Astrocyte (in vitro differentiated cells and primary cell): ENCODE data around the gene LHFPL3. TPM values are rescaled to one million over a fixed set of nuclear protein-coding genes. Genes with fewer than 3 reads are reported as not detected.

ENCODE experiments used
- DNase-seq: peaks from one replicate; pipeline ENCODE4 v3.0.0-alpha.2; 2010; ENCODE audit warnings: low read depth
- FAIRE-seq: peaks from 2 replicates; lab custom pipeline; 2011; peaks lifted over from hg19 to GRCh38; lab: Jason Lieb, UNC
- H2AFZ ChIP-seq: 2 replicates; pipeline ENCODE4 v1.6.0; 2012; ENCODE audit warnings: low read depth, low read length, inconsistent platforms
- H3K27ac ChIP-seq: 2 replicates; pipeline ENCODE4 v1.5.1; 2011; ENCODE audit warnings: low read depth, low read length, inconsistent platforms
- H3K27me3 ChIP-seq: 2 replicates; pipeline ENCODE4 v1.6.0; 2011; ENCODE audit warnings: low read length, inconsistent platforms; ENCODE audit not compliant: insufficient read depth
- H3K36me3 ChIP-seq: 2 replicates; pipeline ENCODE4 v1.5.1; 2011; ENCODE audit warnings: low read length, inconsistent platforms; ENCODE audit not compliant: insufficient read depth
- H3K4me1 ChIP-seq: 2 replicates; pipeline ENCODE4 v1.5.1; 2011; ENCODE audit warnings: low read length, inconsistent platforms; ENCODE audit not compliant: insufficient read depth
- H3K4me2 ChIP-seq: 2 replicates; pipeline ENCODE4 v1.6.0; 2012; ENCODE audit warnings: low read length, inconsistent platforms
- H3K4me3 ChIP-seq: 2 replicates; pipeline ENCODE4 v1.5.1; 2011; ENCODE audit warnings: low read depth, mild to moderate bottlenecking, low read length, inconsistent platforms; ENCODE audit not compliant: insufficient read depth
- H3K79me2 ChIP-seq: 2 replicates; pipeline ENCODE4 v1.6.0; 2012; ENCODE audit warnings: mild to moderate bottlenecking, low read length, inconsistent platforms; ENCODE audit not compliant: insufficient read depth
- H3K9ac ChIP-seq: 2 replicates; pipeline ENCODE4 v1.6.0; 2012; ENCODE audit warnings: mild to moderate bottlenecking, low read length, inconsistent platforms
- H3K9me3 ChIP-seq: 2 replicates; pipeline ENCODE4 v1.5.1; 2012; ENCODE audit warnings: low read depth, mild to moderate bottlenecking, low read length, inconsistent platforms; ENCODE audit not compliant: insufficient read depth
- H4K20me1 ChIP-seq: 2 replicates; pipeline ENCODE4 v1.6.0; 2012; ENCODE audit warnings: low read length, inconsistent platforms; ENCODE audit not compliant: insufficient read depth
- H3K27ac Mint-ChIP-seq: one replicate; pipeline ENCODE4 v1.8.0; 2021; ENCODE audit warnings: mild to moderate bottlenecking, mixed read lengths; ENCODE audit not compliant: unreplicated experiment
- H3K27me3 Mint-ChIP-seq: one replicate; pipeline ENCODE4 v1.8.0; 2021; ENCODE audit warnings: low read depth, mixed read lengths; ENCODE audit not compliant: unreplicated experiment
- H3K36me3 Mint-ChIP-seq: one replicate; pipeline ENCODE4 v1.8.0; 2021; ENCODE audit warnings: low read depth, mixed read lengths; ENCODE audit not compliant: unreplicated experiment
- H3K4me1 Mint-ChIP-seq: one replicate; pipeline ENCODE4 v1.8.0; 2021; ENCODE audit warnings: low read depth, mixed read lengths; ENCODE audit not compliant: unreplicated experiment
- H3K4me3 Mint-ChIP-seq: one replicate; pipeline ENCODE4 v1.8.0; 2021; ENCODE audit warnings: mild to moderate bottlenecking, moderate library complexity, mixed read lengths; ENCODE audit not compliant: unreplicated experiment
- H3K9me3 Mint-ChIP-seq: one replicate; pipeline ENCODE4 v1.8.0; 2021; ENCODE audit warnings: mild to moderate bottlenecking, mixed read lengths; ENCODE audit not compliant: unreplicated experiment
- EZH2 ChIP-seq: IDR thresholded peaks from 2 replicates; pipeline ENCODE4 v1.6.1; 2012; ENCODE audit warnings: mild to moderate bottlenecking, low read length, inconsistent platforms; ENCODE audit not compliant: insufficient read depth
- total RNA-seq: library from RNA; stranded (reverse); gene quantifications from 2 replicates; pipeline ENCODE4 v1.2.1, GENCODE V29; 2021
- TF ChIP-seq, protein P1 (sequence below): IDR thresholded peaks from 2 replicates; pipeline ENCODE4 v1.5.1; 2011; ENCODE audit warnings: low read depth, mild to moderate bottlenecking, inconsistent platforms, low read length, moderate library complexity; ENCODE audit not compliant: insufficient read depth

Gene LHFPL3
- total RNA-seq, 1 donor from 2014 or later, result not detected

DNA sequence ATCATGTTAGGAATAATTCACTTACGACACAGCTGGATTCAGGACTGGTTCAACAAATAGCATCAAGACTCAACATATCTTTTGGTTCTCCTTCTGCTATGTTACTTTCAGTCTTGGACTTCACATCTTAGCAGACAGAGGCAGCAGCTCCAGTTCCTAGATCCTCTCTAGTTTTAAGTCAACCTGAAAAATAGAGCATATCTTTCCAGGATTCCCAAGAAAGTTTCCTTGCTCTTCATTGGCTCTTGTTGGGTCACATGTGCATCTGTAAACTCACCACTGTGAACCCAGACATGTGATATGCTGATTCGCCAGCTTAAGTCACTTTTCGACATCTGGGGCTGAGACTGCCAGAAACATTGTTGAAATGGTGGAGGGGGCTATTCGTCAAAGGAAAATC is 475.5 kb downstream of the LHFPL3 start:
- Histone ChIP-seq H3K27me3 (no peaks in the 10 kb centered on the region), H3K4me1 (no peaks in the 10 kb centered on the region), H3K4me2 (no peak overlapping the region), H3K27ac (no peak overlapping the region), H3K79me2 (no peaks in the 10 kb centered on the region), H4K20me1 (no peaks in the 10 kb centered on the region), H3K36me3 (no peaks in the 10 kb centered on the region), H3K4me3 (no peak overlapping the region), H3K9ac (no peak overlapping the region), H2AFZ (no peak overlapping the region), H3K9me3 (no peaks in the 10 kb centered on the region)
- FAIRE-seq, result no peak
- Mint-ChIP-seq H3K9me3 (no peaks in the 10 kb centered on the region), H3K36me3 (no peaks in the 10 kb centered on the region), H3K4me1 (no peaks in the 10 kb centered on the region), H3K27ac (no peak overlapping the region), H3K27me3 (peaks cover 11% of the 10 kb centered on the region), H3K4me3 (no peak overlapping the region)
- DNase-seq, result no peak
- TF ChIP-seq EZH2, result no peak
- TF ChIP-seq, protein P1, sequence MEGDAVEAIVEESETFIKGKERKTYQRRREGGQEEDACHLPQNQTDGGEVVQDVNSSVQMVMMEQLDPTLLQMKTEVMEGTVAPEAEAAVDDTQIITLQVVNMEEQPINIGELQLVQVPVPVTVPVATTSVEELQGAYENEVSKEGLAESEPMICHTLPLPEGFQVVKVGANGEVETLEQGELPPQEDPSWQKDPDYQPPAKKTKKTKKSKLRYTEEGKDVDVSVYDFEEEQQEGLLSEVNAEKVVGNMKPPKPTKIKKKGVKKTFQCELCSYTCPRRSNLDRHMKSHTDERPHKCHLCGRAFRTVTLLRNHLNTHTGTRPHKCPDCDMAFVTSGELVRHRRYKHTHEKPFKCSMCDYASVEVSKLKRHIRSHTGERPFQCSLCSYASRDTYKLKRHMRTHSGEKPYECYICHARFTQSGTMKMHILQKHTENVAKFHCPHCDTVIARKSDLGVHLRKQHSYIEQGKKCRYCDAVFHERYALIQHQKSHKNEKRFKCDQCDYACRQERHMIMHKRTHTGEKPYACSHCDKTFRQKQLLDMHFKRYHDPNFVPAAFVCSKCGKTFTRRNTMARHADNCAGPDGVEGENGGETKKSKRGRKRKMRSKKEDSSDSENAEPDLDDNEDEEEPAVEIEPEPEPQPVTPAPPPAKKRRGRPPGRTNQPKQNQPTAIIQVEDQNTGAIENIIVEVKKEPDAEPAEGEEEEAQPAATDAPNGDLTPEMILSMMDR, result no peak

- DNase-seq, result no peak
- Histone ChIP-seq H3K9ac (no peak overlapping the region), H3K79me2 (no peaks in the 10 kb centered on the region), H4K20me1 (no peaks in the 10 kb centered on the region), H3K36me3 (no peaks in the 10 kb centered on the region), H3K9me3 (no peaks in the 10 kb centered on the region), H3K27ac (no peak overlapping the region), H3K4me2 (no peak overlapping the region), H2AFZ (no peak overlapping the region), H3K4me1 (no peaks in the 10 kb centered on the region), H3K4me3 (no peak overlapping the region), H3K27me3 (no peaks in the 10 kb centered on the region)
- no peak for FAIRE-seq
- Mint-ChIP-seq H3K27me3 (peaks cover 9% of the 10 kb centered on the region), H3K9me3 (no peaks in the 10 kb centered on the region), H3K27ac (no peak overlapping the region), H3K4me3 (no peak overlapping the region), H3K4me1 (no peaks in the 10 kb centered on the region), H3K36me3 (no peaks in the 10 kb centered on the region)
- no peak for TF ChIP-seq EZH2
- TF ChIP-seq, protein P1, result no peak
Observed at GRCh38 chr7:104804696-104805095, 476.3 kb downstream of the LHFPL3 start.

DNA sequence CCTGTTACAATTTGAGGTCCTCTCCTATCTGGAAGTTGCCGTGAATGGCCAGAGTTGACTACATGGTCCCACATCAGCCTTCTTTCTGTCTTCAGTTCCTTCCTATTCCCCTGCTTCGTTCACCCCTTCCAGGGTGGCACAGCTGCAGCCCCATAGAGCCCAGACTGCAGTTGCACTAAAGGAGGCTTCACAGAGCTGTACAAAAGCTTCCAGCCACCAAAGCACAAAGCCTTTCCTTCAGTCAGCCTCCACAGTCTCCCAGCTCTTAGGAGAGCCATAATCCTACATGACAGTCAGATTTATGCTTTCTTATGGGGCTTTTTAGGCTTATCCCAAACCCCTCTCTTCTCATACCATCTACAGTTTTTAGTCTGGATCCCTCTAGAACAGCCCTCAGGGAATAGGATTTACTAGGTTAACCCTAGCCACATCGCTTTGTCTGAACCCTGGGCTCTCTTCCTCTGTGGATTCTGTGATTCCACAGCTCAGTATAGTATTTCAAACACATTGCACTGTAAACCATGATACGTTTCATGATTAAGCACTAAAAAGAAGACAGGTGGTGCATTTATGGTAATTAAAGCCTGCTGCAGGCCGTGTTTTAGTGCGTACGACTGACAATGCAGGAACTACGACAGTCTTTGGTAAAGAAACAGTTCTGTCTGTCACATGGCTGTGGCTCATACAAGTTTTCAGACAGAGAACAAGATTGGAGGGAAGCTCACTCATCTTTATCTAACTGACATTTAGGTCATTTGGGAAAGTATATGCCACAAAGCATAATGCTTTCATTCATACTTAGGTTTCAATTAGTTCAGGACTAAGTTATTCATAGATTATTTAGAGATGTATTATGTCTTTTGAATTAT is 477.3 kb downstream of the LHFPL3 start:
- Mint-ChIP-seq H3K4me1 (no peaks in the 10 kb centered on the region), H3K27ac (no peak overlapping the region), H3K9me3 (no peaks in the 10 kb centered on the region), H3K27me3 (peaks cover 11% of the 10 kb centered on the region), H3K36me3 (no peaks in the 10 kb centered on the region), H3K4me3 (no peak overlapping the region)
- Histone ChIP-seq H3K9me3 (no peaks in the 10 kb centered on the region), H3K36me3 (no peaks in the 10 kb centered on the region), H3K4me2 (no peak overlapping the region), H3K4me1 (no peaks in the 10 kb centered on the region), H2AFZ (no peak overlapping the region), H3K9ac (no peak overlapping the region), H3K79me2 (no peaks in the 10 kb centered on the region), H3K27me3 (no peaks in the 10 kb centered on the region), H3K4me3 (no peak overlapping the region), H3K27ac (no peak overlapping the region), H4K20me1 (no peaks in the 10 kb centered on the region)
- DNase-seq, result no peak
- FAIRE-seq, result no peak
- TF ChIP-seq, protein P1, result no peak
- no peak for TF ChIP-seq EZH2
